Measurements from ENCODE around the gene NOPCHAP1. TPM values are rescaled to one million over a fixed set of nuclear protein-coding genes. Genes with fewer than 3 reads are reported as not detected.

The NOPCHAP1 gene
- total and polyA plus RNA-seq, 2 of the 8 experiments (the other 6 are each of a cell fraction or from before 2014, with no cell fraction given) = 14.9 to 39.5 TPM

GRCh38 chr12:104938371-104938770 is 47.7 kb upstream of the NOPCHAP1 start:
- Histone ChIP-seq H4K5ac (ENCODE audit: insufficient read length, low read depth, low read length) (no peak overlapping the region), H3K4me2 (ENCODE audit: insufficient read depth in 1 of 2, low read depth in 2 of 2, low read length in 2 of 2) (no peak overlapping the region), H2AFZ (ENCODE audit: low read length) (no peak overlapping the region), H3K23ac (ENCODE audit: insufficient read length) (no peak overlapping the region), H4K8ac (ENCODE audit: extremely low read depth, insufficient read depth, low read length) (no peak overlapping the region), H3K79me2 (ENCODE audit: control insufficient read depth in 1 of 2, insufficient read depth in 2 of 2, low read length in 2 of 2) (no peaks in the 10 kb centered on the region), H2BK12ac (ENCODE audit: low read depth, low read length) (no peak overlapping the region), H3K9me3 (ENCODE audit: insufficient read depth in 2 of 2, low read depth in 1 of 2, low read length in 1 of 2) (no peaks in the 10 kb centered on the region), H4K20me1 (replicated peaks in 1 of 2; ENCODE audit: control insufficient read depth in 1 of 2, insufficient read depth in 2 of 2, low read length in 2 of 2) (no peaks in the 10 kb centered on the region), H3K23me2 (ENCODE audit: low read depth, low read length) (no peaks in the 10 kb centered on the region), H3K79me1 (ENCODE audit: low read depth, low read length) (no peaks in the 10 kb centered on the region), H2BK120ac (replicated peaks; ENCODE audit: low read depth, low read length) (no peak overlapping the region), H3K27ac (ENCODE audit: low read depth, low read length) (no peak overlapping the region), H3K36me3 (ENCODE audit: control insufficient read depth in 2 of 4, insufficient read depth in 4 of 4, low read length in 3 of 4) (no peaks in the 10 kb centered on the region), H3K4me3 (ENCODE audit: extremely low read depth in 1 of 4, insufficient read depth in 2 of 4, low read depth in 3 of 4, low read length in 4 of 4) (no peak overlapping the region), H3K9ac (replicated peaks in 1 of 4; ENCODE audit: extremely low read depth in 1 of 4, low read depth in 3 of 4, low read length in 3 of 4) (no peak overlapping the region), H4K91ac (replicated peaks; ENCODE audit: insufficient read length, low read length) (no peak overlapping the region), H2AK5ac (ENCODE audit: low read depth, low read length) (no peak overlapping the region), H3K18ac (ENCODE audit: extremely low read depth, low read length) (no peak overlapping the region), H3K4ac (replicated peaks; ENCODE audit: insufficient read length, low read depth, low read length) (no peak overlapping the region), H3K56ac (replicated peaks; ENCODE audit: insufficient read length, low read depth, low read length) (no peak overlapping the region), H2BK5ac (ENCODE audit: low read depth, low read length) (no peak overlapping the region), H3K27me3 (replicated peaks in 1 of 4; ENCODE audit: control insufficient read depth in 3 of 4, extremely low read depth in 1 of 4, insufficient read depth in 3 of 4, low read length in 3 of 4) (no peaks in the 10 kb centered on the region), H3K14ac (ENCODE audit: insufficient read length) (no peak overlapping the region), H3K4me1 (replicated peaks in 1 of 4; ENCODE audit: control insufficient read depth in 3 of 4, insufficient read depth in 4 of 4, low read length in 3 of 4) (no peaks in the 10 kb centered on the region), H2BK15ac (ENCODE audit: low read length) (no peak overlapping the region), H2BK20ac (ENCODE audit: low read length) (no peak overlapping the region)
- TF ChIP-seq SRF (IDR thresholded peaks at IDR 0.05; ENCODE audit: low read depth, low read length) (no peak), KDM5A (IDR thresholded peaks at IDR 0.05; ENCODE audit: low read length) (no peak)
- WGBS, 2 experiments (ENCODE audit: extremely low coverage in 1 of 2, insufficient coverage in 1 of 2, insufficient read length in 1 of 2, insufficient replicate concordance in 2 of 2, low coverage in 1 of 2, low lambda C conversion rate in 2 of 2, missing lambda C conversion rate in 1 of 2) = 82% methylated on average over 3 of the region's 3 CpGs; no CpG with 5 or more reads in 1 of the 2 experiments
- no peak for DNase-seq (ENCODE audit: low read depth in 1 of 2, low spot score in 2 of 2)
- FAIRE-seq = no peak
- POLR2A ChIA-PET (ENCODE audit: partially characterized antibody) = interaction anchor here (0.7 kb wide), 1 partner anchor 20 kb away, joined by 4 read pairs; no protein-coding TSS in a partner anchor
- CTCF ChIA-PET (ENCODE audit: partially characterized antibody) = interaction anchor here (0.7 kb wide), 2 partner anchors 103 to 530 kb away, joined by 3 read pairs; no protein-coding TSS in a partner anchor
